GM10266 (cell line): ENCODE data around the gene ELF5.

Source experiments
- DNase-seq: peaks from one replicate; pipeline ENCODE4 v3.0.0; 2012; ENCODE audit errors: extremely low spot score
- CTCF ChIP-seq: IDR thresholded peaks from 2 replicates; pipeline ENCODE4 v1.5.1; 2012; ENCODE audit warnings: mild to moderate bottlenecking, low read depth; ENCODE audit not compliant: control insufficient read depth, insufficient read depth; ENCODE audit errors: missing control alignments

Gene ELF5

DNA sequence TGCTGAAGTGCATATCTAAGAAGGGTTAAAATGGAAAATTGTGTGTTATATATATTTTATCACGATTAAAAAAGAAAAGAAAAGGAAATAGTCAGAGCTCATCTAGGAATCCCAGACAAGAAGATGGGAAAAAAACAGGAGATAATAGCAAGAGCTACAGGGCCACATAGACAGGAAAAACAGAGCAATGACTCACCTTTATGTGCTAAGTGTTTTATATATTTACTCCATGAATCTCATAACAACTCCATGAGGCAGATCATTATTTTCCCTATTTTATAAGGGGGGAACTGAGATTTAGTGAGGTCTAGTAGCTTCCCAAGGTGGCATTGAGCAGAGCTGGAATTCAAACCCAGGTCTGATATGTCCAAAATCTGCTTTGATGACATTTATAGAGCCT is 18.1 kb upstream of the ELF5 start:
- DNase-seq, result no peak
- no peak for TF ChIP-seq CTCF

GRCh38 chr11:34530545-34531234 is 17.1 kb upstream of the ELF5 start:
- TF ChIP-seq CTCF, result no peak
- no peak for DNase-seq

DNA sequence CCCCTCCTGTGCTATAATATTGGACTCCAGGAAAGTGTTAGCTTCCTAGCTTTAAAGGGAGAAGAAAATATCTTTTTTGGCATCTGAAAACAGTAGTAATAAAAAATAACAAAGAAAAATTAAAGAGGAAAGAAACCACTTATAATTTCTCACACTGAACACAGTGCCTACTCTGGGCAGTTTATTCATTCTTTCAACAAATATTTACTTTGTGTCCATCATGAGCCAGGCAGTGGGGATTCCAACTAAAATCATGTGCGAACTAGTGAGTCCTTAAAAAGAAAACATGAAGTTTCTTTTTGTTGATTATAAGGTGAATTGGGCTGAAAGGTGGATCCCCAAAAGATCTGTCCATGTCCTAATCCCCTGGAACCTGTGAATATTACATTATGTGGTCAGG is 16.0 kb upstream of the ELF5 start:
- no peak for DNase-seq
- TF ChIP-seq CTCF, result no peak

DNA sequence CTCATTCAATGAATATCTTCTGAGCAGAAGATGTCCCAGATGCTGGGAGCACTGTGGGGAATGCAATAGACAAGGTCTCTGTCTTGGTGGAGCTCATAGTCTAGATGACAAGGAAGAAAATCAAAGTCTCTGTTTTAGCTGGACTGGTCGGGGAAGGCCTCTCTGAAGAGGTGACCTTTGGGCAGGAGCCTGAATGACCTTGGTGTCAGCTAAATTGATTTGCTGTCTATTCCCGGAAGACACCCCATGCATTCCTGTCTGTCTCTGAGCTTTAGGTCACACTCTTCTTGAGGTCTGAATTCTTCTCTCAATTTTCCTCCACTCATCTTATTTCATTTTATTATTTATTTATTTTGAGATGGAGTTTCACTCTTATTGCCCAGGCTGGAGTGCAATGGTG is 14.5 kb upstream of the ELF5 start:
- no peak for TF ChIP-seq CTCF

DNA sequence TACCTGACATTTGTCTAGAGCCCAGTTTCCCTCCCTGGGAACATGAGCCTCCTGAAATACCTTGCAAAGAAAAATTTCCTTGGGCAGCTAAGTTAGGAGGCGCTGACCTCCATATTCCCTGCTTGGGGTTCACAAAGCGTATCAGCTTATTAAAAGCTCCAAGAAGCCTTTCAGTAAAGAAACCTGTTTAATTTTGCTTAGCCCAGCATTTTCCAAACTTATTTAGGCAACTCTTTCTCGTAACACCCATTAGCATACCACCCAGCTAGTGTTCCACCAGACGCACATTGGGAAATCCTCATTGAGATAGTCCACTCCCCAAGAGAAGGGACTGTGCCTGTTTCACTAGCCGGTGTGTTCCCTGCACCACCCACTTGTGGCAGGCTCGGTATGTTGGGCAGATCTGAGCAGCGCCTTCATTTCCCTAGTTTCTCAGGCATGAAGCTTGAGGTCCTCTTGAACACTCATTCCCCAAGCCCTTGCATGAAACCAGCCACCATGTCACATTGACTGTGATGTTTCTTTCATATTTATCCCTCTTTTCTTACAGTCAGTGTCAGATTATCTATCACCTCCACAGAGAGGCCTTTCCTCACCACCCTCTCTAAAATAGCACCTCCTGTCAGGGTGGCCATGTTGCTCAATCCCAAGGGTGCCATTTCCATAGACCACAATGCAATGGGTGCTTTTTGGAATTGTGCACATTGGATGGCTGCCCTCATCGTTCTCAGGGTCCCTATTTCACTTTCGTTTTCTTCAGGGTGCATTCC is 12.5 kb upstream of the ELF5 start:
- no peak for TF ChIP-seq CTCF
- DNase-seq, result no peak

More for the DNA sequence above, 14.5 kb upstream of the ELF5 start:
- DNase-seq, result no peak

DNA sequence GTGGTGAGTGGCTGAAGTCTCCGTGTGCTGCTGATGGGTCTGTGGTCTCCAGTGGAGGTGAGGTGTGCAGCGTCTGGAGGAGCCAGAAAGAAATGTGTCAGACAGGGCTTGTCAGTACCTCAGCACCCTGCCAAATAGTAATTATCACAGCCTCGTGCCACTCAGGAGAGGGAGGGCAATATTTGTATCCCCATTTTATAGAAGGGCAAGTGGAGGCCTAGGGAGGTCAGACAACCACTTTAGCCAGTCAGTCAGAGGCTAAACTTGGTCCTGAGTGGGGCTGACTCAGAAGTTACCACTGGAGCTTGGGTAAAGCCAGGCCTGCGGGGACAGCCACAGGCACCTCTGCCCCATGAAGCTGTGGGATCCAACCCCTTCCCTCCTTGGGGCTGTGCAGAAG is 11.5 kb upstream of the ELF5 start:
- no peak for TF ChIP-seq CTCF
- DNase-seq, result no peak

- no peak for TF ChIP-seq CTCF
- no peak for DNase-seq
Observed at GRCh38 chr11:34524696-34525095, 11.1 kb upstream of the ELF5 start.
